HepG2 (cell line): Measurements from ENCODE around the gene LHB. TPM values are rescaled to one million over a fixed set of nuclear protein-coding genes. Genes with fewer than 3 reads are reported as not detected.

Experiments used
- BATF2 ChIP-seq: sonication (generic); formaldehyde crosslinking; IDR thresholded peaks from 2 replicates; pipeline ENCODE4 v1.8.0; 2022; ENCODE audit warnings: mild to moderate bottlenecking, missing genetic modification reagents, moderate library complexity
- FOSL1 ChIP-seq: sonication (generic); formaldehyde crosslinking; IDR thresholded peaks from 2 replicates; pipeline ENCODE4 v1.9.0; 2021; ENCODE audit warnings: missing genetic modification reagents, borderline replicate concordance
- GATA4 ChIP-seq: sonication (generic); IDR thresholded peaks from 2 replicates; pipeline ENCODE4 v1.6.1; 2016; ENCODE audit warnings: antibody characterized with exemption, low read depth, borderline replicate concordance
- GFI1 ChIP-seq: sonication (generic); formaldehyde crosslinking; IDR thresholded peaks from 2 replicates; pipeline ENCODE4 v1.5.0; 2020; ENCODE audit warnings: missing genetic modification reagents, mild to moderate bottlenecking, borderline replicate concordance
- GTF3A ChIP-seq: sonication (generic); formaldehyde crosslinking; conservative IDR thresholded peaks from 2 replicates; pipeline ENCODE4 v1.4.0; 2020; ENCODE audit warnings: mild to moderate bottlenecking, missing genetic modification reagents
- HIVEP1 ChIP-seq: sonication (generic); formaldehyde crosslinking; IDR thresholded peaks from 2 replicates; pipeline ENCODE4 v1.4.0; 2020; ENCODE audit warnings: mild to moderate bottlenecking, missing genetic modification reagents
- IKZF5 ChIP-seq: IDR thresholded peaks from 2 replicates; pipeline ENCODE4 v1.6.1; 2018; ENCODE audit warnings: missing genetic modification reagents, mild to moderate bottlenecking, missing compliant biosample characterization
- MAFG ChIP-seq: sonication (generic); formaldehyde crosslinking; IDR thresholded peaks from 2 replicates; pipeline ENCODE4 v1.5.1; 2020; ENCODE audit warnings: mild to moderate bottlenecking, missing genetic modification reagents
- NONO ChIP-seq, 2 experiments: fragments of 450-650 bp in 1 of 2; sonication (generic) in 1 of 2; formaldehyde crosslinking in 1 of 2; IDR thresholded peaks in 1 of 2; conservative IDR thresholded peaks in 1 of 2; 2 replicates each; pipeline versions ENCODE4 v1.6.1 to v1.8.0; 2017 to 2022; ENCODE audit warnings: mild to moderate bottlenecking in 1 of 2, missing genetic modification reagents in 1 of 2, moderate library complexity in 1 of 2
- PHF5A ChIP-seq: IDR thresholded peaks from one replicate; pipeline ENCODE4 v1.6.1; 2018; ENCODE audit warnings: low read depth, missing genetic modification reagents; ENCODE audit not compliant: unreplicated experiment
- POLR2A ChIP-seq, 2 experiments: IDR thresholded peaks; 2 replicates each; pipeline ENCODE4 v1.6.1; 2011; ENCODE audit warnings: low read depth in 2 of 2, low read length in 2 of 2, mild to moderate bottlenecking in 1 of 2, moderate library complexity in 1 of 2; ENCODE audit not compliant: insufficient read depth in 1 of 2
- RBAK ChIP-seq: sonication (generic); formaldehyde crosslinking; IDR thresholded peaks from 2 replicates; pipeline ENCODE4 v1.5.1; 2020; ENCODE audit warnings: mild to moderate bottlenecking, missing genetic modification reagents
- RBM22 ChIP-seq: fragments of 200-400 bp; formaldehyde crosslinking; optimal IDR thresholded peaks from 2 replicates; pipeline ENCODE3; 2017; ENCODE audit warnings: mild to moderate bottlenecking, low read length, moderate library complexity
- SETDB1 ChIP-seq: sonication (generic); formaldehyde crosslinking; IDR thresholded peaks from 2 replicates; pipeline ENCODE4 v1.5.1; 2020; ENCODE audit warnings: missing genetic modification reagents, mild to moderate bottlenecking, borderline replicate concordance
- SKI ChIP-seq: fragments of 450-650 bp; IDR thresholded peaks from one replicate; pipeline ENCODE4 v1.6.1; 2018; ENCODE audit warnings: mild to moderate bottlenecking; ENCODE audit not compliant: partially characterized antibody
- SMAD3 ChIP-seq: sonication (generic); formaldehyde crosslinking; IDR thresholded peaks from 2 replicates; pipeline ENCODE4 v1.4.0; 2020; ENCODE audit warnings: missing genetic modification reagents
- STAG1 ChIP-seq: sonication (generic); formaldehyde crosslinking; IDR thresholded peaks from 2 replicates; pipeline ENCODE4 v1.4.0; 2020; ENCODE audit warnings: missing genetic modification reagents
- U2AF2 ChIP-seq: fragments of 200-400 bp; formaldehyde crosslinking; IDR thresholded peaks from 2 replicates; pipeline ENCODE4 v1.6.1; 2017; ENCODE audit warnings: low read depth, mild to moderate bottlenecking, low read length
- ZBTB49 ChIP-seq: sonication (generic); formaldehyde crosslinking; IDR thresholded peaks from 2 replicates; pipeline ENCODE4 v1.4.0; 2020; ENCODE audit warnings: missing genetic modification reagents, borderline replicate concordance
- ZC3H13 ChIP-seq: sonication (generic); formaldehyde crosslinking; IDR thresholded peaks from 2 replicates; pipeline ENCODE4 v1.8.1; 2023; ENCODE audit warnings: mild to moderate bottlenecking, missing genetic modification reagents, moderate library complexity
- ZNF253 ChIP-seq: sonication (generic); formaldehyde crosslinking; IDR thresholded peaks from 2 replicates; pipeline ENCODE4 v1.8.0; 2022; ENCODE audit warnings: mild to moderate bottlenecking, missing genetic modification reagents, borderline replicate concordance
- ZNF3 ChIP-seq: IDR thresholded peaks from 2 replicates; pipeline ENCODE4 v1.7.0; 2017; ENCODE audit warnings: inconsistent platforms
- ZNF549 ChIP-seq: sonication (generic); formaldehyde crosslinking; IDR thresholded peaks from 2 replicates; pipeline ENCODE4 v1.5.0; 2020; ENCODE audit warnings: missing genetic modification reagents
- ZNF614 ChIP-seq: IDR thresholded peaks from 2 replicates; pipeline ENCODE4 v1.6.1; 2018; ENCODE audit warnings: missing biosample characterization, missing genetic modification reagents, inconsistent platforms, borderline replicate concordance
- ZNF766 ChIP-seq: sonication (generic); formaldehyde crosslinking; IDR thresholded peaks from 2 replicates; pipeline ENCODE4 v1.5.0; 2020; ENCODE audit warnings: missing genetic modification reagents, borderline replicate concordance
- ZNF784 ChIP-seq: sonication (generic); formaldehyde crosslinking; IDR thresholded peaks from 2 replicates; pipeline ENCODE4 v1.5.1; 2020; ENCODE audit warnings: missing genetic modification reagents, mild to moderate bottlenecking, borderline replicate concordance
- polyA plus RNA-seq, 8 experiments: library from polyadenylated mRNA; depleted of rRNA in 3 of 8; stranded (reverse) in 7 of 8; unstranded in 1 of 8; fragments of >200 nt; fragmentation: Illumina TruSeq in 4 of 8; extraction: Trizol in 4 of 8; gene quantifications; 2 replicates each; pipeline versions ENCODE4 v1.2.1 to v1.2.3, GENCODE V29; 2011 to 2016; ENCODE audit warnings: low read depth in 4 of 8, missing spikeins in 1 of 8, mixed read lengths in 1 of 8; ENCODE audit not compliant: insufficient read depth in 1 of 8
- total RNA-seq, 5 experiments: library from RNA; depleted of rRNA; stranded (reverse); fragments of >200 nt; fragmentation: Illumina TruSeq; extraction: Trizol; gene quantifications; 2 replicates each; pipeline ENCODE4 v1.2.3, GENCODE V29; 2016; ENCODE audit warnings: low read depth in 1 of 5

LHB gene
- total and polyA plus RNA-seq, 2 of the 13 experiments (the other 11 are each of a cell fraction or from before 2014, with no cell fraction given): not detected

GRCh38 chr19:48993175-48994034 is 23.5 kb downstream of the LHB start, which contains the start of the genes GYS1 and RUVBL2 (continued):
- TF ChIP-seq STAG1 (CRISPR knock-in tag) (no peak), ZNF549 (CRISPR knock-in tag) (no peak), ZBTB49 (no peak), POLR2A (IDR thresholded peaks at IDR 0.05; ENCODE audit: insufficient read depth in 1 of 2, low read depth in 2 of 2, low read length in 2 of 2) (peak; percentile 91 to 98), GTF3A (no peak), PHF5A (no peak), BATF2 (no peak), SKI (no peak), ZNF3 (CRISPR knock-in tag) (no peak), SMAD3 (CRISPR knock-in tag) (0 out of 2 replicates have a peak, but pooled peaks have one; percentile 5), ZNF614 (CRISPR knock-in tag) (no peak; the same call in 1 of the 2 replicates), SETDB1 (CRISPR knock-in tag) (no peak), ZNF766 (CRISPR knock-in tag) (no peak), GATA4 (0 out of 2 replicates have a peak, but pooled peaks have one; percentile 46), HIVEP1 (0 out of 2 replicates have a peak, but pooled peaks have one; percentile 14), RBM22 (no peak), ZNF784 (CRISPR knock-in tag) (no peak; the same call in 1 of the 2 replicates), FOSL1 (CRISPR knock-in tag) (no peak), U2AF2 (no peak), ZC3H13 (CRISPR knock-in tag) (peak; percentile 85), ZNF253 (CRISPR knock-in tag) (no peak), GFI1 (CRISPR knock-in tag) (no peak), MAFG (CRISPR knock-in tag) (no peak), IKZF5 (peak; percentile 76; the same call in 1 of the 2 replicates), RBAK (CRISPR knock-in tag) (no peak), NONO (IDR thresholded peaks at IDR 0.05) (no peak), NONO (CRISPR knock-in tag; conservative IDR thresholded peaks at IDR 0.05) (peak; percentile 53)
